Heart left ventricle (tissue), 13 donors: ENCODE measurements around the gene GNGT2.

Source experiments
- CTCF ChIP-seq, 12 donors: fragments of 200-600 bp; sonication (generic) in 4 of 12; IDR thresholded peaks; one replicate each; pipeline versions ENCODE4 v1.5.0 to v1.8.0; 2018 to 2022; ENCODE audit warnings: antibody characterized with exemption in 12 of 12, mild to moderate bottlenecking in 5 of 12
- POLR2A ChIP-seq, 2 donors: fragments of 450-650 bp; IDR thresholded peaks; one replicate each; pipeline ENCODE4 v1.6.1; 2017; ENCODE audit warnings: antibody characterized with exemption in 2 of 2, mild to moderate bottlenecking in 2 of 2, moderate library complexity in 2 of 2
- donor health status: ischemic (EF 13 %, LVEDD 7.1; RV severe dilation, severe dysfunction).
- donor health status: DM: no; HTN: yes; CAD: no.
- donor health status: DM: no; HTN: no; CAD: no.
- donor health status: ischemic (EF 25% LVEDD 6.9; RV normal size, moderate dysfunction).
- donor health status: ischemic (EF 25% LVEDD 5.7; RV mildly dilated, moderate dysfunction).
- donor health status: ischemic (EF 35%, LVEDD 5.7; RV mildly dilated, moderate dysfunction).
- donor health status: nonischemic (EF 11% LVEDD 7.7; RV severe dilation, severe dysfunction).
- donor health status: DM: yes; HTN: yes; CAD: no.
- donor health status: PGD.
- donor health status: ischemic (EF 29% LVEDD 5.4; RV normal size, mild dysfunction).
- donor health status: nonischemic (EF 23%, LVEDD 6.1; RV moderate dilation, normal function).

DNA sequence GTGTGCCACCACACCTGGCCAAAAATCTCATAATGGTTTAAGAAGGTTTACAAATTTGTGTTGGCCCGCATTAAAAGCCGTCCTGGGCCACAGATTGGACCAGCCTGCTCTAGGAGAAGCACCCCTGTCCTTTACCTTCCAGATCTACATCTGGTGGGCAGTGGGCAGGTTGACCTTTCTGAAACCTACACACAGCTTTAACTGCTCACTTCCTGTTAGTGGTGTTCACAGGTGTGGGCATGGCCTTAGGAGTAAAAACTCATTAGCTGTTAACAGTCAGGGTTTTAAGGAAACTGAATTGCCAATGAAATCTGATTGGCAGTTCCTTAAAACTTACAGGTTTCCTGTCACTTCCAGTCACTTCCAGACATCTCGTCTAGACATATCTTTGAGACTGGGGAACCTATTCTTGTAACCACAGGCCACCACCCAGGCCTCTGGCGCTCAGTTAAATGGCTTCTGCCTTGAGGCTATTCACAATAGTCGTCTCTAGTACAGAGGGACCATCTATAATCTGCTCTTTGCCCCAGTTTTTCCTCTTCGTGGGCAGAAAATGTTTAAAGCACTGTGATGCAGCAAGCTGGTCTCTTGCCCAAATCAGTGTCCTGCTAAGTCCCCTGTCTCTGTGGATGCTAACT lies 29.3 kb downstream of the GNGT2 start:
- TF ChIP-seq CTCF (IDR thresholded peaks at IDR 0.05): no peak
- TF ChIP-seq POLR2A (IDR thresholded peaks at IDR 0.05): no peak
